Stimulated activated CD8-positive, alpha-beta memory T cell treated with anti-CD3 and anti-CD28 coated beads, Interleukin-4, amount 100 ng/mL, for 4 hours (primary cell): ENCODE measurements around the gene ANKRD65.

Experiments
- DNase-seq, 2 donors: peaks; one replicate each; pipeline ENCODE4 v3.0.0-alpha.2; 2020; ENCODE audit warnings: low read depth in 2 of 2, low spot score in 1 of 2

Gene ANKRD65

GRCh38 chr1:1442069-1442770, 21.1 kb upstream of the ANKRD65 start:
- DNase-seq = no peak

GRCh38 chr1:1441002-1441888, 20.2 kb upstream of the ANKRD65 start:
- peak; percentile 26 to 33 for DNase-seq

DNA sequence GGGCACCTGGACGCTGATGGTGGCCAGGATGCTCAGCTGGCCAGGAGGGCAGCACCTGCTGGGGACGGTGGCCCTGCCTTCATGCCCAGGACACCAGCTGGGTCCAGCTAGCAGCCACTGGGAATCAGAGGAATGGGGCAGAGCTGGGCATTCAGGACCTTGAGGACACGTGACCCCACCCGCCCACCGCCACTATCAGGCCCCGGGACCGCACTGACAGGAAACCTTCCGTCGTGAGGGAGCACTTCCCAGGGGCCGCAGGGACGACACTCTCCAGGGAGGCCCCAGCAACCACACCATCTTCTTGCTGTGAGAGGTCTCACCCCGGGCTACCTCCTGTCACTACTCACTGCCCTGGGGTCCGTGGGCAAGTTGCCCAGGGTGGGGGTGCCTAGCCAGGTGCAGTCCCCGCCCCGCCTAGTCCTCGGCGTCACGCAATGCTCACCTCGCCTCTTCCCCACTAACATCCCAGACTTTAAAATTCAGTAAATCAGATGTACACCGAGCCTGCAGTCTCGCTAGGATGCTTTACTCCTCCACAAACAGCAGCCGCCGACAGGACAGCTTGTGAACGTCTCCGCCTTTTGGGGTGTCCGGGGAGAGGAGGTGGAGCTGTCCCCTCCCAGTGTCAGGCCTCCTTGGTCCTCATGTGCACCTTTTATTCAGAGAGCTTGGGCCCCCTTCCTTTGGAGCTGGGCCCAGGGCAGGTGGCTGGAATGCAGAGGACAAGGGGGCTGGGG, 19.4 kb upstream of the ANKRD65 start:
- DNase-seq = no peak

GRCh38 chr1:1439546-1440261, 18.6 kb upstream of the ANKRD65 start:
- DNase-seq = no peak

GRCh38 chr1:1438531-1439381, 17.7 kb upstream of the ANKRD65 start:
- no peak for DNase-seq

DNA sequence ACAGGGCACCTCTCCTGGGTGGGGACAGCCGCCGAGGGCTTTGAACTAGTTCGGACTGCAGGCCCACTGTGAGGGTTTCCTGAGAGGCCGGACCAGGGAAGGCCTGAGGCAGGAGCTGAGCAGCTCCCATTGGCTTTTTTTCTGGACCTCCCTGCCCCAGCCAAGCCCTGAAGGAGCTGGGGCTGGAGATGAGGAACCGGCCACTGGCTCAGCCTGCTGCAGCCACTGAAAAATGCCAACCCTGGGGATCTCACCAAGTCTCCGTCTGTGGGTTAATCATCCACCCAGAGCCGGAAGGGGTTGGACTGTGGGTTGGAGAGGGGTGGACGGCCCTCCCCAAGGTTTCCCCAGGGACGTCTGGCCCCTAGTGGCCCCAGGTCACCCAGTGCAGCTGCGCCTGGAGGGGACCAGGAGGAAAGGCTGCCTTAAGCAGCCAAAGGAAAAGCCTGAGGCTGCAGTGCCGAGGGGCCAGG, 16.9 kb upstream of the ANKRD65 start:
- no peak for DNase-seq

- no peak for DNase-seq
Observed at GRCh38 chr1:1437033-1437903, 16.2 kb upstream of the ANKRD65 start.

DNA sequence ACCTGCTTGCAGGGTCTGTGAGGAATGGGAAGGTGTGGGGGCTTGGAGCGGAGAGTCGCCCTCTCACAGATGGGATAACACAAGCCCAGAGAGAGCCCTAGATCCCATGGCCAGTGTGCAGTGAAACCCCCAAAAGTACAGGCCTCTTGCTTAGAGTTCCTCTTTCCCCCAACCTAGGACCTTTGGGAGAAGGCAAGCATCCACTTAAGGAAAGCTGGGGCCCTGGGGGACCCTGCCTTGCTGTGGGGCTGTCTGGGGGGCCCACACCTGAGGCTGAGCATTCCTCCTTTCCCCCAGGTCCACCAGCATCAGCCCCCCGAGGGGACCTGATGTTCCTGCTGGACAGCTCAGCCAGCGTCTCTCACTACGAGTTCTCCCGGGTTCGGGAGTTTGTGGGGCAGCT, 15.6 kb upstream of the ANKRD65 start:
- DNase-seq = no peak

GRCh38 chr1:1435911-1436629, 15.0 kb upstream of the ANKRD65 start:
- no peak for DNase-seq

GRCh38 chr1:1435106-1435903, 14.2 kb upstream of the ANKRD65 start, which contains the start of gene VWA1:
VWA1 (plus strand) TSS chr1:1435690; CDS start chr1:1435749, 59 bp downstream.
- peak; percentile 15 to 36 for DNase-seq

DNA sequence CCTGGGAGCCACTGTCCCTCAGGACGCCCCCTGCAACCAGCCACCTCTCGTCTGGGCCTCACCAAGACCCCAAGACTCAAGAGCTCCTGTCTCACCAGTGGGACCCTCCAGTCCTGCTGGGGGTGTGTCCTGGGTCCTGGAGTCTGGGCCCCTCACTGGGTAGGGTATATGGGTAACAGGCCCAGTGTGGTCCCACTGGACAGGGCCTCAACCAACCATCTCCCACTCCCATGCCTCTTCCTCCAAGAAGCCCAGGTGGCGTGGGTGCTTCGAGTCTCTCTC, 13.7 kb upstream of the ANKRD65 start:
- DNase-seq = no peak

GRCh38 chr1:1434131-1434823, 13.2 kb upstream of the ANKRD65 start:
- no peak for DNase-seq

DNA sequence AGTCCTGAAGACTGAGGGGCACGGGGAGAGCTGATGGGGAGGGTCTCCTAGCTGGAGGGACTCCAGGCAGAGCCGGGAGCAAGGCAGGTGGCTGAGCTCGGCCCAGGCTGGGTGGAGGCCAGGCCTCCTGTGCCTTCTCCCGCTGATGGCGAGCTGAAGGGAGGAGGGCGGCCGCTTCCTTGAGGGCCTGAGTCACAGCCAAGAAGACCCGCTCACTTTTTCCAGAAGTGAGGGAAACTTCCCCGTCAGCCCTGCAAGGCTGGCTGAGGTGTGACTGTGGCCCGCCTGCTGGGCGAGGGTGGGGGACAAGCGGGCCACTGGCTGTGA, 12.7 kb upstream of the ANKRD65 start:
- no peak for DNase-seq

DNA sequence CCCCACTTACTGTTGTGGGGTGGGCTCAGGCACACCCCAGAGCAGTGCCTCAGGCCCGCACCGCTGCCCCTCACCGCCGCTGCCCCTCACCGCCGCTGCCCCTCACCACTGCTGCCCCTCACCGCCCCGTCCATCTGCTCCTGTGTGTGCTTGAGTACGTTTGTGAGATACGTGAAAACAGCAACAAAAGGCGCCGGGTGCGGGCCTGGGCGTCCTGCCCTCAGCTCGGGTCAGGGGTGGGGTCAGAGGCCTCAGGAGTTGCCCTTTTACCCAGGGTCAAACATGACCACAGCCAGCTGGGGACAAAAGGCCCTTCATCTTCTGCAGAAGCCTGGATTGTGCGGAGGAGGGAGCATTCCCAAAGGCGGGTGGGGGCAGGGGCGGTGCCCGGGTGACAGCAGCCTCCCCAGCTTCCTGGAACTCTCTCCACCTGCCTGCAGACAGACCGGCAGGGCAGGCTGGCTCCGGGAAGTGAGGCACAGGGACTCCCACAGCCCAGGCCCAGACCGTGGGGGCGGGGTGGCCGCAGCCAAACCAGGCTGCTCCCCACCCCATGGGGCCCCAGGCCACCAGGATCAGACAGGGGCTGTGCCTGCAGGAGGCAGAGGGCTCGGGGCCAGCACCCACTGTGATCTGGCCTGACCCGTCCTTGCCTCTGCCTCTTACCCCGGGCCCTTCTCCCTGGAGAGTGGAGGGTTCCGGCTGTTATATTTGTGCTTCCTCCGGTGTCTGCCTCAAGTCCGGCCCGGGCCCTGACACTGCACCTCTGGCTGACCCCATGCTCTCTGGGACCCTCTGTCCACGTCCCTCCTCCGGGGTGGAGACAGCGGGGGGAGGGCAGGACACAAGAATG, 12.1 kb upstream of the ANKRD65 start:
- no peak for DNase-seq

- DNase-seq = no peak
Observed at GRCh38 chr1:1432274-1432950, 11.3 kb upstream of the ANKRD65 start.

- no peak for DNase-seq
Observed at GRCh38 chr1:1431845-1432273, 10.8 kb upstream of the ANKRD65 start.
